Measurements from ENCODE around the gene CHST12. TPM values are rescaled to one million over a fixed set of nuclear protein-coding genes. Genes with fewer than 3 reads are reported as not detected.

The CHST12 gene
- total RNA-seq, 1 experiment from 2014 or later = 18.3 TPM

DNA sequence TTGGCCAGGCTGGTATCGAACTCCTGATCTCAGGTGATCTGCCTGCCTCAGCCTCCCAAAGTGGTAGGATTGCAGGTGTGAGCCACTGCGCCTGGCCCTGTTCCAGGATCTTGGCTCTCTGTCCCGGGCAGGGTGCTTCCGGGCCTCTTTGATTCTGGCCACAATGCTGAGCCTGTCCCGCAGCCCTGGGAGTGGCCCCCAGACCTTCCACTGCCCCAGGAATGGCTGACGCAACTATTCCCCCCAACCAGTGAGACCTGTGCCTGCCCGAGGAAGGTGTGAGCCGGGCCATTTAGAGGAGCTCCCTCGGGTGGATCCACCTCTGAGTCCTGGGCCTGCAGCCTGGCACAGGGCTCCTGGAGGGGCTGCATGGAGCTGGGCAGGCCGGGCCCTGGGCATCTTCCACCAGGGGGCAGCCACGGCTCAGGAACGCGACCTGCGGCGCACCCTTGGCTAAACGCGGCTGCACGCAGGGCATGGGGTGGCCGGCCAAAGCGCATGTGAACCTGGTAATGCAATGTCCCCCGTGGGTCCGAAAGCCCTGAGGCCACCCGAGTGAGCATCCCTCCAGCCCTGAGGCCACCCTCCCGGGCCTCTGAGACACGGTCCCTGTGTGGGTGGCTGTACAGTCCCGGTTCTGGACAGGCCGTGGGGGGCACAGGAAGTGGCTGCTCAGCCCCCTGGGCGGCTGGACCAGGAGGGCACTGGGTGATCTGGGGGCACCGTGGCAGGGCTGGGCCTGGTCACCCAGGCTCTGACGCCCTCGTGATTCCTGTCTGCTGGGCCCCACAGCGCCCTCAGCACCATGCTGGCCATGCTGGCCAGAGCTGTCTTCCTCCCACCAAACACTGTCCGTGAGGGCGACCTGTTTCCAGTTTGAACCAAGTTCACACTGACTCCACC, 48.0 kb downstream of the CHST12 start (continued):
- TF ChIP-seq, protein P1, sequence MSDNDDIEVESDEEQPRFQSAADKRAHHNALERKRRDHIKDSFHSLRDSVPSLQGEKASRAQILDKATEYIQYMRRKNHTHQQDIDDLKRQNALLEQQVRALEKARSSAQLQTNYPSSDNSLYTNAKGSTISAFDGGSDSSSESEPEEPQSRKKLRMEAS (CRISPR knock-in tag; IDR thresholded peaks at IDR 0.05) = peak; percentile 65
- no peak for TF ChIP-seq ZNF671 (CRISPR knock-in tag; IDR thresholded peaks at IDR 0.05)
- no peak for TF ChIP-seq RELA (CRISPR knock-in tag; IDR thresholded peaks at IDR 0.05; ENCODE audit: borderline replicate concordance)
- no peak for TF ChIP-seq NFE2L1 (CRISPR knock-in tag; IDR thresholded peaks at IDR 0.05)
- no peak for TF ChIP-seq MYBL2 (CRISPR knock-in tag; IDR thresholded peaks at IDR 0.05)
- TF ChIP-seq CBFB (CRISPR knock-in tag; IDR thresholded peaks at IDR 0.05; ENCODE audit: low read depth) = no peak
- TF ChIP-seq, protein P2, sequence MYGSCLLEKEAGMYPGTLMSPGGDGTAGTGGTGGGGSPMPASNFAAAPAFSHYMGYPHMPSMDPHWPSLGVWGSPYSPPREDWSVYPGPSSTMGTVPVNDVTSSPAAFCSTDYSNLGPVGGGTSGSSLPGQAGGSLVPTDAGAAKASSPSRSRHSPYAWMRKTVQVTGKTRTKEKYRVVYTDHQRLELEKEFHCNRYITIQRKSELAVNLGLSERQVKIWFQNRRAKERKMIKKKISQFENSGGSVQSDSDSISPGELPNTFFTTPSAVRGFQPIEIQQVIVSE (CRISPR knock-in tag; IDR thresholded peaks at IDR 0.05; ENCODE audit: borderline replicate concordance) = no peak
- TF ChIP-seq ZBTB43 (CRISPR knock-in tag; IDR thresholded peaks at IDR 0.05) = no peak
- TF ChIP-seq, protein P3, sequence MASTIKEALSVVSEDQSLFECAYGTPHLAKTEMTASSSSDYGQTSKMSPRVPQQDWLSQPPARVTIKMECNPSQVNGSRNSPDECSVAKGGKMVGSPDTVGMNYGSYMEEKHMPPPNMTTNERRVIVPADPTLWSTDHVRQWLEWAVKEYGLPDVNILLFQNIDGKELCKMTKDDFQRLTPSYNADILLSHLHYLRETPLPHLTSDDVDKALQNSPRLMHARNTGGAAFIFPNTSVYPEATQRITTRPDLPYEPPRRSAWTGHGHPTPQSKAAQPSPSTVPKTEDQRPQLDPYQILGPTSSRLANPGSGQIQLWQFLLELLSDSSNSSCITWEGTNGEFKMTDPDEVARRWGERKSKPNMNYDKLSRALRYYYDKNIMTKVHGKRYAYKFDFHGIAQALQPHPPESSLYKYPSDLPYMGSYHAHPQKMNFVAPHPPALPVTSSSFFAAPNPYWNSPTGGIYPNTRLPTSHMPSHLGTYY (CRISPR knock-in tag; IDR thresholded peaks at IDR 0.05) = no peak
- no peak for TF ChIP-seq ZNF396 (CRISPR knock-in tag; IDR thresholded peaks at IDR 0.05; ENCODE audit: borderline replicate concordance)
- TF ChIP-seq CREM (CRISPR knock-in tag; IDR thresholded peaks at IDR 0.05) = 0 out of 2 replicates have a peak, but pooled peaks have one; percentile 36
- no peak for TF ChIP-seq ELF4 (CRISPR knock-in tag; IDR thresholded peaks at IDR 0.05; ENCODE audit: low read depth)
- TF ChIP-seq OVOL2 (CRISPR knock-in tag; IDR thresholded peaks at IDR 0.05; ENCODE audit: borderline replicate concordance) = no peak
- TF ChIP-seq, protein P4, sequence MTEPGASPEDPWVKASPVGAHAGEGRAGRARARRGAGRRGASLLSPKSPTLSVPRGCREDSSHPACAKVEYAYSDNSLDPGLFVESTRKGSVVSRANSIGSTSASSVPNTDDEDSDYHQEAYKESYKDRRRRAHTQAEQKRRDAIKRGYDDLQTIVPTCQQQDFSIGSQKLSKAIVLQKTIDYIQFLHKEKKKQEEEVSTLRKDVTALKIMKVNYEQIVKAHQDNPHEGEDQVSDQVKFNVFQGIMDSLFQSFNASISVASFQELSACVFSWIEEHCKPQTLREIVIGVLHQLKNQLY (CRISPR knock-in tag; IDR thresholded peaks at IDR 0.05) = no peak
- TF ChIP-seq, protein P5, sequence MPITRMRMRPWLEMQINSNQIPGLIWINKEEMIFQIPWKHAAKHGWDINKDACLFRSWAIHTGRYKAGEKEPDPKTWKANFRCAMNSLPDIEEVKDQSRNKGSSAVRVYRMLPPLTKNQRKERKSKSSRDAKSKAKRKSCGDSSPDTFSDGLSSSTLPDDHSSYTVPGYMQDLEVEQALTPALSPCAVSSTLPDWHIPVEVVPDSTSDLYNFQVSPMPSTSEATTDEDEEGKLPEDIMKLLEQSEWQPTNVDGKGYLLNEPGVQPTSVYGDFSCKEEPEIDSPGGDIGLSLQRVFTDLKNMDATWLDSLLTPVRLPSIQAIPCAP (CRISPR knock-in tag; IDR thresholded peaks at IDR 0.05) = no peak
- TF ChIP-seq AR (CRISPR knock-in tag; IDR thresholded peaks at IDR 0.05) = no peak
- no peak for TF ChIP-seq ZNF138 (CRISPR knock-in tag; conservative IDR thresholded peaks at IDR 0.05)
- TF ChIP-seq ARID4B (CRISPR knock-in tag; IDR thresholded peaks at IDR 0.05; ENCODE audit: borderline replicate concordance) = no peak
- no peak for TF ChIP-seq ESRRA (CRISPR knock-in tag; IDR thresholded peaks at IDR 0.05; ENCODE audit: borderline replicate concordance)
- TF ChIP-seq ZNF232 (CRISPR knock-in tag; IDR thresholded peaks at IDR 0.05) = no peak
- 0 out of 2 replicates have a peak, but pooled peaks have one; percentile 46 for TF ChIP-seq FOXP1 (CRISPR knock-in tag; IDR thresholded peaks at IDR 0.05; ENCODE audit: borderline replicate concordance)
- TF ChIP-seq ZBTB21 (CRISPR knock-in tag; IDR thresholded peaks at IDR 0.05; ENCODE audit: borderline replicate concordance) = no peak
- TF ChIP-seq NR2C2 (CRISPR knock-in tag; IDR thresholded peaks at IDR 0.05) = no peak
- no peak for TF ChIP-seq JAZF1 (CRISPR knock-in tag; IDR thresholded peaks at IDR 0.05)
- no peak for TF ChIP-seq ZNF263 (CRISPR knock-in tag; IDR thresholded peaks at IDR 0.05; ENCODE audit: low read depth)

All from WTC11 (cell line).